ENCODE measurements around the gene SOX4.

GRCh38 chr6:21596949-21597682 is 3.6 kb downstream of the SOX4 start:
- TF ChIP-seq GABPA (IDR thresholded peaks at IDR 0.05; ENCODE audit: low read depth) (no peak), TCF12 (IDR thresholded peaks at IDR 0.05) (no peak), TAF1 (IDR thresholded peaks at IDR 0.05; ENCODE audit: borderline replicate concordance, low read depth, low read length) (no peak; the same call in 1 of the 2 replicates), POLR2AphosphoS5 (IDR thresholded peaks at IDR 0.05; ENCODE audit: low read depth, low read length) (no peak), CTCF (IDR thresholded peaks at IDR 0.05) (peak; percentile 75), SMC3 (IDR thresholded peaks at IDR 0.05; ENCODE audit: low read depth, low read length) (no peak), TEAD4 (IDR thresholded peaks at IDR 0.05; ENCODE audit: borderline replicate concordance, insufficient read depth) (0 out of 2 replicates have a peak, but pooled peaks have one; percentile 6), SIN3A (IDR thresholded peaks at IDR 0.05; ENCODE audit: borderline replicate concordance, low read depth, low read length) (no peak), RAD21 (IDR thresholded peaks at IDR 0.05; ENCODE audit: low read length) (peak; percentile 42), EP300 (IDR thresholded peaks at IDR 0.05; ENCODE audit: borderline replicate concordance in 1 of 2, low read depth in 1 of 2, low read length in 1 of 2) (no peak), REST (IDR thresholded peaks at IDR 0.05; ENCODE audit: low read depth, low read length) (no peak)
